GM13977 (cell line): ENCODE data around the gene ATP5F1A.
"Not testable (repeated sequence)": the region's sequence is repeated elsewhere in the genome, so short reads cannot be mapped to it uniquely, and the experiment has no call there.

Experiments
- DNase-seq: peaks from one replicate; pipeline ENCODE4 v3.0.0; 2012; ENCODE audit warnings: low spot score
- CTCF ChIP-seq: IDR thresholded peaks from 2 replicates; pipeline ENCODE4 v1.5.1; 2012; ENCODE audit warnings: mild to moderate bottlenecking, control low read depth; ENCODE audit not compliant: insufficient read depth; ENCODE audit errors: extremely low read depth, missing control alignments
- in situ Hi-C: fragments of 300-500 bp; cut with MboI; formaldehyde crosslinking; loops from one replicate; pipeline ENCODE4 v1.12.0; 2022; ENCODE audit warnings: low sequenced_read_pairs, low pct_unique_long_range_greater_than_20kb, mixed read lengths, inconsistent platforms; ENCODE audit not compliant: unreplicated experiment

Gene ATP5F1A

GRCh38 chr18:46096651-46097300 is 1.3 kb downstream of the ATP5F1A start:
- in situ Hi-C loops, result no loop called here
- DNase-seq, result peak; percentile 27

GRCh38 chr18:46095532-46095931 is 2.6 kb downstream of the ATP5F1A start:
- TF ChIP-seq CTCF, result no peak
- no peak for DNase-seq
- in situ Hi-C loops, result no loop called here

More at GRCh38 chr18:46096651-46097300, 1.3 kb downstream of the ATP5F1A start:
- no peak for TF ChIP-seq CTCF

- not testable (repeated sequence) for DNase-seq
- in situ Hi-C loops, result loop anchor here (10.0 kb wide), 1 partner anchor 414 kb away; no protein-coding TSS in a partner anchor
Measured at GRCh38 chr18:46088501-46088900, 9.6 kb downstream of the ATP5F1A start.

GRCh38 chr18:46084431-46084830 is 13.7 kb downstream of the ATP5F1A start:
- no peak for DNase-seq
- in situ Hi-C loops, result loop anchor here (10.0 kb wide), 1 partner anchor 410 kb away; no protein-coding TSS in a partner anchor

GRCh38 chr18:46080156-46080555 is 17.9 kb downstream of the ATP5F1A start:
- in situ Hi-C loops, result loop anchor here (10.0 kb wide), 1 partner anchor 405 kb away; no protein-coding TSS in a partner anchor
- no peak for TF ChIP-seq CTCF
- DNase-seq, result no peak

More at GRCh38 chr18:46084431-46084830, 13.7 kb downstream of the ATP5F1A start:
- no peak for TF ChIP-seq CTCF

- in situ Hi-C loops, result no loop called here
- no peak for TF ChIP-seq CTCF
- no peak for DNase-seq
Measured at GRCh38 chr18:46079336-46079735, 18.8 kb downstream of the ATP5F1A start.

GRCh38 chr18:46073474-46074331 is 24.4 kb downstream of the ATP5F1A start:
- in situ Hi-C loops, result no loop called here
- peak; percentile 47 for DNase-seq
- TF ChIP-seq CTCF, result peak; percentile 62
